ENCODE results near the gene ZRSR2. TPM values are rescaled to one million over a fixed set of nuclear protein-coding genes. Genes with fewer than 3 reads are reported as not detected.

Gene ZRSR2
- total and polyA plus RNA-seq, 9 of the 15 experiments (the other 6 are each of a cell fraction or from before 2014, with no cell fraction given): 3.5 to 19.5 (median 8.6) TPM

GRCh38 chrX:15789979-15790768, at the start of gene ZRSR2 (continued):
- no peak for TF ChIP-seq GATAD2B (IDR thresholded peaks at IDR 0.05; ENCODE audit: borderline replicate concordance)
- TF ChIP-seq MAX (CRISPR knock-in tag; IDR thresholded peaks at IDR 0.05): no peak; the same call in 1 of the 2 replicates
- TF ChIP-seq MEF2D (tag; conservative IDR thresholded peaks at IDR 0.05; ENCODE audit: low read depth): no peak
- TF ChIP-seq RCOR1 (IDR thresholded peaks at IDR 0.05; ENCODE audit: borderline replicate concordance in 1 of 2, low read depth in 2 of 2, low read length in 2 of 2): 0 out of 4 replicates have a peak, but pooled peaks of 1 of the 2 experiments have one; percentile 24
- no peak for TF ChIP-seq U2AF1 (optimal IDR thresholded peaks at IDR 0.05; ENCODE audit: low read depth, low read length)
- no peak for TF ChIP-seq MIER1 (IDR thresholded peaks at IDR 0.05; ENCODE audit: low read depth)
- no peak for TF ChIP-seq ZNF146 (CRISPR knock-in tag; IDR thresholded peaks at IDR 0.05; ENCODE audit: unreplicated experiment)
- TF ChIP-seq ARID3B (CRISPR knock-in tag; IDR thresholded peaks at IDR 0.05; ENCODE audit: borderline replicate concordance): no peak
- no peak for TF ChIP-seq ZNF717 (CRISPR knock-in tag; IDR thresholded peaks at IDR 0.05)
- no peak for TF ChIP-seq TFAM (CRISPR knock-in tag; conservative IDR thresholded peaks at IDR 0.05)
- TF ChIP-seq RBBP5 (IDR thresholded peaks at IDR 0.05; ENCODE audit: borderline replicate concordance, insufficient read depth, low read length, poor library complexity, severe bottlenecking): peak; percentile 73
- TF ChIP-seq RB1 (IDR thresholded peaks at IDR 0.05; ENCODE audit: low read depth): peak; percentile 10; the same call in 1 of the 2 replicates
- TF ChIP-seq EWSR1 (IDR thresholded peaks at IDR 0.05; ENCODE audit: borderline replicate concordance, low read depth, partially characterized antibody): no peak
- TF ChIP-seq ZBTB9 (CRISPR knock-in tag; IDR thresholded peaks at IDR 0.05): no peak
- TF ChIP-seq CBFB (CRISPR knock-in tag; IDR thresholded peaks at IDR 0.05): no peak
- no peak for TF ChIP-seq SLC30A9 (CRISPR knock-in tag; IDR thresholded peaks at IDR 0.05)
- no peak for TF ChIP-seq ZBTB43 (CRISPR knock-in tag; IDR thresholded peaks at IDR 0.05)
- TF ChIP-seq BMI1 (IDR thresholded peaks at IDR 0.05; ENCODE audit: low read length): no peak
- TF ChIP-seq MEF2A (IDR thresholded peaks at IDR 0.05; ENCODE audit: control insufficient read depth, low read depth, low read length): no peak
- no peak for TF ChIP-seq MAFK (IDR thresholded peaks at IDR 0.05; ENCODE audit: low read length)
- no peak for TF ChIP-seq KLF1 (tag; IDR thresholded peaks at IDR 0.05)
- TF ChIP-seq KAT2B (IDR thresholded peaks at IDR 0.05; ENCODE audit: low read depth, low read length): no peak
- no peak for TF ChIP-seq POLR3A (IDR thresholded peaks at IDR 0.05; ENCODE audit: borderline replicate concordance, extremely low read depth, insufficient read depth, insufficient read length)
- TF ChIP-seq EP400 (IDR thresholded peaks at IDR 0.05): peak; percentile 72
- peak; percentile 55; the same call in 1 of the 2 replicates for TF ChIP-seq GABPB1 (CRISPR knock-in tag; IDR thresholded peaks at IDR 0.05)
